OCI-LY3 (cell line): ENCODE results near the gene ERICH3.

Experiments used
- EZH2phosphoT487 ChIP-seq: fragments of 200-600 bp; shearing (Covaris generic); IDR thresholded peaks from 2 replicates; pipeline ENCODE4 v1.6.1; 2018; ENCODE audit warnings: antibody characterized with exemption, mixed run types, low read depth
- TF ChIP-seq, protein P1 (sequence below): fragments of 200-600, 300-600 bp; sonication (generic); IDR thresholded peaks from 2 replicates; pipeline ENCODE4 v1.5.1; 2014; ENCODE audit warnings: antibody characterized with exemption, low read length, low read depth

DNA sequence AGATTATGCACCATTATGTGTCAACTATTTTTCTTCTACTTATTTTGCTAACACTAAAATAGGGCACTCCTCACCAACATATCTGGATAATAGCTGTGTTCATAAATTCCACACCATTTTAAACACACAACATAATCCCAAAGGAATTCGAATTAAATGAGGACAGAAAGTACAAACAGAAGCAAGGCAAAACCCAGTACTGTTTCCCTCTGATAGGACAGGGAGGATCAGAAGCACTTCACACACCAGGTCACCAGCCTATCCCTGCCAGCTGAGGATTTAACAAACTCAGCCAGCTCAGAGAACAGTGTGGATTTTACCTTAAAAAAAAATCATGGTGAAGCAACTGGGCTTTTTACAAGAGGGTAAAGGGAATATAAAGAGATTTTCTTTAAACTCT lies 39.3 kb upstream of the ERICH3 start:
- TF ChIP-seq, protein P1, sequence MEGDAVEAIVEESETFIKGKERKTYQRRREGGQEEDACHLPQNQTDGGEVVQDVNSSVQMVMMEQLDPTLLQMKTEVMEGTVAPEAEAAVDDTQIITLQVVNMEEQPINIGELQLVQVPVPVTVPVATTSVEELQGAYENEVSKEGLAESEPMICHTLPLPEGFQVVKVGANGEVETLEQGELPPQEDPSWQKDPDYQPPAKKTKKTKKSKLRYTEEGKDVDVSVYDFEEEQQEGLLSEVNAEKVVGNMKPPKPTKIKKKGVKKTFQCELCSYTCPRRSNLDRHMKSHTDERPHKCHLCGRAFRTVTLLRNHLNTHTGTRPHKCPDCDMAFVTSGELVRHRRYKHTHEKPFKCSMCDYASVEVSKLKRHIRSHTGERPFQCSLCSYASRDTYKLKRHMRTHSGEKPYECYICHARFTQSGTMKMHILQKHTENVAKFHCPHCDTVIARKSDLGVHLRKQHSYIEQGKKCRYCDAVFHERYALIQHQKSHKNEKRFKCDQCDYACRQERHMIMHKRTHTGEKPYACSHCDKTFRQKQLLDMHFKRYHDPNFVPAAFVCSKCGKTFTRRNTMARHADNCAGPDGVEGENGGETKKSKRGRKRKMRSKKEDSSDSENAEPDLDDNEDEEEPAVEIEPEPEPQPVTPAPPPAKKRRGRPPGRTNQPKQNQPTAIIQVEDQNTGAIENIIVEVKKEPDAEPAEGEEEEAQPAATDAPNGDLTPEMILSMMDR, result no peak
- no peak for TF ChIP-seq EZH2phosphoT487
